UCSD-AML1 (cell line): ENCODE data around the gene TSPAN9.

Source experiments
- DNase-seq: peaks from one replicate; lab custom pipeline; 2025; ENCODE audit not compliant: unreplicated experiment; lab: John Stamatoyannopoulos, UW

The TSPAN9 gene

DNA sequence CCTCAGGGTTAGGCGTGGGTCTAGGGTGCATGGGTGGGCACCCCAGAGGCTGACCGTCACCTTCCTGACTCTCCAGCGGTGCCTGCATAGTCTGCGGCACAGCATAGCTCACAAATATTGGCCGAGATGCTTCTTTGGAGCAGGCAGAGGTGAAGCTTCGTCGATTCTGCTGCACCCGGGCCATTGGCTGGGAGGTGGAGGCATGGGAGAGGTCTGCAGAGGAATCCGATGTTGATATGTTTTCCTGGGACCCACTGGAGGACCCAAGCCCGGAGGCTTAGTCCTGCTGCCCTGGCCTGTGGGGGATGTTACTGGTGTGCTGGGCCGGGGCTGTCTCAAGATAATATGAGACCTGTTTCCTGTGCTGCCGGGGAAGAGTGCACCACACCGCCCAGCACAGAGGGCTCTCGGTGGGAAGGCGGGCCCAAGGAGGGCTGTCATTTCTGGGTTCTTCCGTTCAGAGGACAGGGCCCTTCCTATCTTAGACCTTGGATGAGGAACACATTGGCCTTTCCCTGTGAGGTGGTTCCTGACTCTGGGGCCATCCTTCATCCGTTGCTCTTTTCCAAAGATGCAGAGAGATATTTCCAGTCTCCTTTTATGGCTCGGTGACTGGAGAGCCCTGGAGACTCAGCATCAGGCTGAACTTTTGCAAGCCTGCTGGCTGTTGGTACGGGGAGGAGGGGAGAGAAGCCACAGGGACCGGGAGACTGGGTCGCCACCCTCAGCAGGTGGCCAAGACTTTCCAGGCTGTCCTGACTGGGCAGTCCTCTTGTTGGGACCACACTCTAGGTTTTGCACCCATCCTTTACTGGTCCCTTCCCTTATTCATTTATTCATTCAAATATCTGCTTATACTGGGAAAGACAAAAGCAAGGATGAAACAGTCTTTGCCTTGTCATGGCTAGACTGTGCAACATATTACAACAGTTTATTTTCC is 143.5 kb downstream of the TSPAN9 start:
- peak; percentile 76 for DNase-seq

DNA sequence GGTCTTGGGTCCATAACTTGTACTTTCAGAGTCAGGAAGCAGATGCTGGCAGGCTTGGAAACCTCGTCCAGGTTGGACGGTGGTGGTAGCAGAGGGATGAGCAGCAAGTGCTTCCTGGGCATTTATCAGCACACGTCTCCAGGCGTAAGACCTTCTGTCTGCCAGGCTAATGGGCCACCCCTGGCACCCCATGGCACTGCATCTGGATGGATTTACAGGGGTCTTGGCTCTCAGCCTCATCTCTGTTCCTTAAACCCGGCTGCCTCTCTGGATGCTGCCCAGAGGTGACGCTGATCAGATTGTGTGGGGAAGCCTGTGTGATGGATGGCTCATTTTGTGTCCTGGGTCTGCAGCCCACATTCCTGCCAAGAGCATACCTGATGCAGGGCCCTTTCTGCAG is 145.1 kb downstream of the TSPAN9 start:
- no peak for DNase-seq

DNA sequence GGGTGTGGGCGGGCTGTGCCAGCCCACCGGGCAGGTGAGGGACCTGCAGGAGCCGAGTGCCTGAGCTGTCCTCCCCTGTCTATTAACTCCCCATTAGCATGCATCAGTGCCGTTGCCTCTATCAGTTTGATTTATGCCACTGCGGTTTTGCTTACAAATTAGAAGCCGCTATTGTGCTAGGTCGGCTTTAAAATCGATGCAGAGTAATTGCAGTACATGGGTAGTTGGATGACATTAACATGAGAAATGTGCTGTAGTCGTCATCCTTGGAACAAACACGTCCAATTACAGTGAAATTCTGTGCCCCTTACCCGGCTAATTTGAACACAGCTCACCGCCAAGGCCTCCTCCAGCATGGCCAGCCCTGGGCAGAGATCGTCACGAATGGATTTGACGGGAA is 145.8 kb downstream of the TSPAN9 start:
- DNase-seq = no peak

DNA sequence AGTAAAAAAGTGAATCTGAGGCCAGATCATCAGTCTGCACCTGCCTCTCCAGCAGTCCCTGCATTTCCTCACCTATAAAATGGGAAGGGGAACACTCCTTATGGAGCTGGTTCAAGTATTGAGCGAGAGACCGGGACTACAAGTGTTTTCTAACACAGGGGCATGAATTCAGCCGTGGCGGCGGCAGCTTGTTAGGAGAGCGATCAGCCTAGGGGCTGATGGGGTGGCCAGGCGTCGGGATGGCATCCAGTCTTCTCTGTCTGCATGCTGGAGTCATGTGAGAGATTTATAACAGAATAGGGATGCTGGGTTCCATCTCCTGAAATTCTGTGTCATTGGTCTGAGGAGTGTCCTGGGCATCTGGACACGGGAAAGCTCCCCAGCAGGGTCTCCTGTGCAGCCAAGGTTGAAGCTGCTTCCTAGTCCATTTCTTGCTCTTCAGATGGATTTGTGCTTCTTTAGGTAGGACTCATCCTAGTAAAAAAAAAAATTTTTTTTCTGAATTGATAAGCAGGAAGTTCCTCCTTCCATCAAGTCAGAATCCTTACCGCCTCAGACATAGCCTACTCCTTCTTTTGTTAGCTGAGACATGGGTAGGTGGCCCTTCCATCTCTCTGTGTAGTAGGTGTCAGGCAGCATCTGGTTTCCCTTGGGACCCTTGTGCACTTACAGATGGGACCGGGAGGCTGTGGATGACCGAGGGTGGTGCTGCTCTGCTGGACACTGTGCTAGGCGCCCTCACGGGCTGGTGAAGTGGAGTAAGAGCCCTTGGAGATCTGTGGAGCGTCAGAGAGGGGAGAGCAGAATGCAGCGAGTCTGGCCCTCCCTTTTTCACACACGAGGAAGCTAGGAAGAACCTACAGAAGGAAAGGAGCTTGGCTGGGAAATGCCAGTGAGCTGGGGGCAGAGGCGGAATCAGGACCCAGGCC is 146.7 kb downstream of the TSPAN9 start:
- DNase-seq = no peak

DNA sequence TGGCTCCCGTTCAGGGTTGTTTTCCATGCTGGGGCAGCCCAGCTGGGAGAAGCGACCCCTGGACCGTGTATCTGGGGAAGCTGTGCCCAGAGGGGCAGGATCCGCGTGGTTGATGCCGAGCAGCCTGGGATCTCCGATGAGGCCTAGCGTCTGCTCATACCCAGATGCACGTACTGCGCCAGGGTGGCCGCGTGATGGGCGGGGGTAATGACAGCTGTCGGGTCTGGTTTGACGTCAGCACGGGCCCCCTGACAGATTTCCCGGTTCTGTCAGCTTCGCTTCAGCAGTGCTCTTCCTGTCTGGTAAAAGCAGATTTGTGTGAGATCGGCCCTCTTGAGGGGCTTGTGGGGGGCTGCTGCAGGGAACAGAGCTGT is 147.3 kb downstream of the TSPAN9 start:
- no peak for DNase-seq

DNA sequence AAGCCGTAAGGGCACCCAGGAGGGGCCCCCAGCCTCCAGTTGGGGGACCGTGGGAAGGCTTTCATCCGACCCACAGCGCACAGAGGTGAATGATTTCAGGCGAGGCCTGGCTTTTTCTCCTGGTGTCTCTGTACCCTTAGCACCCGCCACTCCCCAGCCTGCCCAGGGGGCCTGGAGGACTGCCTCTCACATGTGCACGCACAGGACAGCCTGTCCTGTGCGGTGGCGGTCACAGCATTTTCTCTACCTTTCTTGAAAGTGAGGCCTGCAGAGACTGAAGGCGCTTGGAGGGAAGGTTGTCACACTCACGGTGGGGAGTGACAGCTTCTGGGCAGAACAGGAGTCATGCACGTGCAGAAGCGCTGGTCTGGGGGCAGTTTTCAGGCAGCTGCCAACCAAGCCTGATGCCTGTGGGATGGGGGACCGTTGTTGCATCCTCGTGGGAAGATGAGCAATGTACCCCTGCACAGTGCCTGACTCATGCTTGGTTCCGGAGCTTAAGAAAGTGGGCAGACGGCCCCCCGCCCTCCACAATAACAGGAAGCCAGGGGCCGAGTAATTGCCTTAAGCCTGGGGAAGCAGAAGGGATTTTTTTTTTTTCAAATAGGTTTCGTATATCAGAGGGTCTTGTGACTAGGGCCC is 148.1 kb downstream of the TSPAN9 start:
- DNase-seq = peak; percentile 58

DNA sequence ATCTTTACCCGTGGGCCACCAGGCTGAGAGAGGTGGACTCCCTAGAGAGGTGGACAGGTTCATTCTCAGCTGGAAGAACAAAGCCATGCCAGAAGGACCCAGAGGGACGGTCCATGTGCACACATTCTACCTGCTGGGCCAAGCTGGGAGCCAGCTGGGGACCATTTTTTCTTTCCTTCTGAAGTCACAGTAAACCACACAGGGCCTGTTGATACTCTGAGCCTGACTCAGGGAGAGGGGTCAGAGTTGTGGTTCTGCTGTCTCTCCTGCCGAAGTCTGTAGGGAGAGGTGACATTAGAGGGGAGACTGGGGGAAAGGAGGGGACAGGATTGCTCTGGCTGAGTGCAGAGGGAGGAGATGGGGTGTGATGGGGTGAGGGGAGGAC is 148.6 kb downstream of the TSPAN9 start:
- DNase-seq = no peak

DNA sequence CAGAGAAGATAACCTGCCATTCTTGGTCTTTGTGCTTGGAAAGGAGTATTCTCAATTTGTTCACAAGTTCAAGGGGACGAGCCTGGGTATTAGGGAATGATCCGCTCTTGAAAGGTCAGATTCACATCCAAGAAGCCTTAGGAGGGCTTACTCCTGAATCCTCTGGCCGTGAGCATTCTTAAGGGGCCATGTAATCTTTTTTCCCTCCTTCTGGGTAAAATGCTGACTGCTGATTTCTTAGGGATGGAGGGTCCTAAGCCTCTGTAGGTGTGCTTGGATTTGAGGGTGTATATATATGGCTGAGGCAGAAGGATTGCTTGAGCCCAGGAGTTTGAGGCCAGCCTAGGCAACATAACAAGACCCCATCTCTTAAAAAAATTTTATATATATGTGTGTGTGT is 149.1 kb downstream of the TSPAN9 start:
- DNase-seq = no peak

DNA sequence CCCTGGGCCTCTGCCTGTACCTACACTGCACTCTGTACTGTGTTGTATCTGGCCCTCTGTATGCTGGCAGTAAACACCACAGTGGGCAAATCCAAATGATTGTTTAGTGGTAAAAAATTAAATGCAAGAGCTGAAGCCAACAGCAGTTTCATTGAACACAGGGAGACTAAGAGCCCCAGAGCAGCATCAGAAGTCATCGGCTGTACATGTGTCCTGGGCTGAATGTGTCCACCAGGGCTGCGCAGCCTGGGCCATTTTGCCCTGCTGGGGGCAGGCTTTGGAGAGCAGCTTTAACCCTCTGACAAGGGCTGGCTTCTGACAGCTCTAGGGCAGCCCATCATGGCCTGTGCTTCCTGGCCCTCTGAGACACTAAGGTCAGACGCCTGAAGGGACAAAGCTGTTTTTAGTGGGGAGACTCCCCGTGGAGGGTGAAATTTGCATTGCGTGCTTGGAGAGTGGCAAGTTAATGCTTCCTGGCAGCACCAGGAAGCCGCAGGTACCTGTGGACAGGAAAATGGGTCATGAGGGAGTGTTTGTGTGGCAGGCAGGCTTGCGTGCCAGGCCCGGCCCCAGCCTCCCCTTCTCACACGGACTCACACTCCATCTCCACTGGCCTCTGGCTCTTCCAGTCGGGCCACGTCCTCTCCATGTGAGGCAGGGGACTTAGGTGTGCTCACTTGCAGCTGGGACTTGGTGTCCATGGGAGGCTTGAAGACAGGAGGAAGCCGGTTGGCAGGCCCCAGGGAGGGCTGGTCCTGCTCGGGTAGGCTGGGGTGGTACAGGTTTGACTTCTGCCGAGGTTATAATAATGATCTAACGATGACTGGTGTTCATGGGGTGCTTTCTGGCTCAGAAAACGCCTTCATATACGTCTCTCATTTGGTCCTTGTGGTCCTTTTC is 150.1 kb downstream of the TSPAN9 start:
- DNase-seq = peak; percentile 61

DNA sequence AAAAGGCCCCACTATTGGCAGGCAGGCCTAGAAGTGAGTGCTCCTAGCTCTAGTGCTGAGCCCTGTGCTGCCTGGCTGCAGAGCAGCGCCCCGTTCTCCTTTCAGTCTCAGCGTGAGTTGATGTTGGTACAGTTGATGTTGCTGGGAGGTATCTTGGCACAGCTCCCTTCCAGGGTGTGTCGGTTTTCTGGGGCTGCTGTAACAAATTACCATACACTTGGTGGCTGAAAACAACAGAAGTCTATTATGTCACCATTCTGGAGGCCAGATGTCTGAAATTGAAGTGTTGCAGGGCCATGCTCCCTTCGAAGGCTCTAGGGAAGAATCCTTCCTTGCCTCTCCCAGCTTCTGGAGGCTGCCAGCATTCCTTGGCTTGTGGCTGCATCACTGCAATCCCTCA is 151.4 kb downstream of the TSPAN9 start:
- DNase-seq = no peak

DNA sequence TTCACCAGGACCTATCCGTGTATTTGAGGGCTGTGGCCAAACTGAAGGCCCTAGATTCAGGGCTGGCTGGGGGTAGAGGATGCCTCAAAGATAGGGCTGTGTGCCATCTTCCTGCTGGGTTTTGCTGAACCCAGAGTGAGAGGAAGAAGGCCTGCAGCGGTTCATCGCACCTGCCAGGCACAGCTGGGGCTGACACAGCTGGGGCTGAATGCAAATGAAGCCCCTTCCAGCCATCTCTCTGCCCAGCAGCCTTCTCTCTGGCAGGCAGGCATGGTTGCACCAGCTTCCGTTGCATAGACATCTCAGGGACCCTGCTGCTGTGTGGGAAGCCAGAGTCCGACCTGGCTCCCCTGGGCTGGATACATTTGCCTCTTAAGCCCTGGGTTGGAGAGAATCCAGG is 152.4 kb downstream of the TSPAN9 start:
- DNase-seq = no peak

DNA sequence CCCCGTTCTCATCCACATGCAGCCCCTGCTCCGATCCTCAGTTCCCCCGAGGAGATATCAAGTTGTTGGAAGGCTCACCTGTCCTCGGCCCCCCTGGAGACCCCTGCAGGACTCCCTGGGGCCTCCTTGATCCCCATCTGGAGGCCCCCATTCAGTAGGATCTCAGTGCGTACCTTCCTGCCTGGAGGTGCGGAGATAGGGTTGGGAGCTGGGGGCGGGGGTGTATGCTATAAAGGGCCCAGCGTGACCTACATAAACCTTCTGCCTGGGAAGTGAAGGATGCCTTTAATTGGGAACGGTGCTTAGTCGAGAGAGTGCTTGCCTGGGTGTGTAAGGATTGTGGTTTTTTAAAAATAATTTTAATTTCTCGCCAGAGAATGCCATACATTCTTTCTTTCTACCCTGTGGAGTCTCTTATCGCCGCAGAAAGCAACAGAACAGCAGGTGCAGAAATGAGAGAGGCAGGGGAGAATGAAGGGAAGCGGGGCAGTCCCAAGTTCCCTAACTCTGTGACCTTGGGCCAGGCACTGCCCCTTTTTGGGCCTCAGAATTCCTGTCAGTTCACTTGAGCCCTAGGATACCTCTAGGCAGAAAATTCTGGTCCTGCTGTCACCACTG is 153.7 kb downstream of the TSPAN9 start:
- no peak for DNase-seq

DNA sequence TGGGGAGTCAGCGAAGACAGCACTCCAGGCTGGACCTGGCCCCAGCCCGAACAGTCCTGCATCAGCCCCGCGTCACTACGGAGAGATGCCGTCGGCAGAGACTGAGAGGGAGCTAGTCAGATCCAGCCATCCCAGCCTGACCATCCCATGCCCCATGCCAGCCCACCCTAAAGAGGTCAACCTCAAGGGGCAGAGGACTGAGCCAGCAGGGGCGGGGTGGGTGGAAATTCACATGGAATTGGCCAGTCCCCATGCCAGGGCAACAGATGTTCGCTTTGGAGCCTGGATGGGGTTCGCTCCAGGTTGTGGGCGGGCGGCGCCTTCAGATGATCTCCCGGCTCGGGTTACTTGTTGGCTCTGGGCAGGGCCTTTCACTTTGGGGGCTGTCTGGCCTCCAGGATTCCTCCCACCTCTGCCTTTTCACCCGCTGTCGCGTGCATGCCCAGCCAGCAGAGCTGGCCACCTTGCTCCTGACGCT is 154.3 kb downstream of the TSPAN9 start:
- DNase-seq = no peak

DNA sequence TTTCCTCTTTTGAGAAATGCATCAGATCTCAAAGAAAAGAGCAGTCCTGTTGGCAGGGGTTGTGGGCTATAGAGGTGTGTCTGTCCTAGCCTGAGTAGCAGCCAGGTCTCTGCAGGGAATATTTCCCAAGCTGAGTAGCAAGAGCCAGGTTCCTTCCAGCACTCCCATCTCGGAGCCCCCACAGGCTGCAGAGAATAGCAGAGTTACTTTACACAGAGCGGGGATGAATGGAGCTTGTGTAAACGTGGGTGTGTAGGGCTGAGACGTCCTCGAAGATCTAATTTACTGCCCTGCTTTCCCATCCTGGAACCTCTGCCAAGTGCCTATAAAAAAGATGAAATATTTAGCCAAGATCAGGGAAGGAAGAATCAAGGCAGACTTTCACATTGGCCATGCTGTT is 156.6 kb downstream of the TSPAN9 start:
- DNase-seq = no peak

DNA sequence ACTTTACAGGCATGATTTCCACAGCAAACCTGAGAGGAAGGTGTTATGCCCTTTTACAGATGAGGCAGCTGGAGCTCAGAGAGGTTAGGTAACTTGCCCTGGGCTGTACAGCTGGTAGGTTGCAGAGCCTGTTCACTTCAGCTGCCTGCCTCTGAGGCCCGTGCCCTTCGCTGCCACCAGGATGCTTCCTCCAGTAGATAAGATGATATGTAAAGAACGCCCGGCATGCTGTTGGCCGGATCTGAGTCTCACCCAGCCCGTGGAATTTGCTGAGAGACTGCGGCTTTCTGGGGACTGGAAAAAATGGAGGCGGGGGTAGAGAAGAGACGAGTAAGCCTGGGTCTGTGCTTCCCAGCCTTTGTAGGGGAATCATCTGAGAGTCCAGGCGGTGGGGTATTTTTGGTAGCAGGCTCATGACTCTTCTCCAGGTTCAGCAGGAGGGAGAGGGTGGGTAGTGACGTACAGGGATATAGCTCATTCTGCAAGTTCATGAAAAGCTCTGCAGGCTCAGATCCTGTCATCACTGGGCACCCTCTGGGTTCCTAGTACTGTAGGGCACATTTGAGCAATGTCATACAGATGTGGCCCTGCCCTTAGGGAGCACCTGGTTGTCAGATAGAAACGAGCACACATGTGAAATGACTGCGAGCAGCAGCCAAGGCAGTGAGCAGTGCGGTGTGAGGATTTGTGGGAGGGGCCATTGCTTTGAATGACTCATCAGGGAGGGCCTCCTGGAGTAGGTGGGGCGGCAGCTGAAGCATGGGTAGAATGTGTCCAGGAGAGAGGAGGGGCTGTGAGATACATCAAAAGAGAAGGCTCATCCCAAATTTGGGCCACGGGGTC is 159.4 kb downstream of the TSPAN9 start:
- DNase-seq = no peak

DNA sequence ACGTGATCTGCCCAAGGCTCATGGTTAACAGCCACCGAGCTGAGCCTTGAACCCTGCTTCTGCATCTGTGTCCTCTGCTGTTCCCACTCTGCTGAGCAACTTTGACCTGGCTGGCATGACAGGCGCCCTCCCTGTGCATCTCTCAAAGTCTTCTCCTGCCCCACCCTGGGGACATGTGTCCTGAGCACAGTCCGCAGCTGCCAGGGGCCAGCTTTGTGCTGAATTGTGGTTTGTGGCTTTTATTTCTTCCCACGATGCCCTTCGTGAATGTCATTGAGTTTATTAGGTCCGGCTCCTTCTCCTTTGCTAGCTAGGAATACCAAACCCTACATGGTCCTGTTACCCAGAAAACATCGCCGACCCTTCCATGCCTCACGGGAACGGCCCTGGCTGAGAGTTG is 161.0 kb downstream of the TSPAN9 start:
- DNase-seq = no peak

DNA sequence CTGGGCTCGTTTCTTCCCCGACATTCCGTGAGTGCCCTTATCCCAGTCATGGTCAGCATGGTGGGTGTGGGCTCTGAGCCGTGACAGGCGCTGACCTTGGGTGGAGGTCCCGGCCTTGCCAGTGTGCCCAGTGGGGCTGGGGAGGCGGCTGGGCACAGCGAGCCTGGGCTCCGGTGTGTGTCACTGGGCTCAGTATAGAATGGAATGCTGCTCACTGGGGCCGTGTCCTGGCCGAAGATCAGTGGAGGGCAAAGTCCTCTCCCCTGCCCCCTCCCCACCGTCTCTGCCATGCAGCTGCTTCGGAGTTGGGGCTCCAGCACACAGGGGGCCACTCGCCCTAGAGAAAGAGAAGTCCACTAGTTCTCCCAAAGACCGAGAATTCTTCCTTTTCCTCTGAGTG is 164.4 kb downstream of the TSPAN9 start:
- no peak for DNase-seq

DNA sequence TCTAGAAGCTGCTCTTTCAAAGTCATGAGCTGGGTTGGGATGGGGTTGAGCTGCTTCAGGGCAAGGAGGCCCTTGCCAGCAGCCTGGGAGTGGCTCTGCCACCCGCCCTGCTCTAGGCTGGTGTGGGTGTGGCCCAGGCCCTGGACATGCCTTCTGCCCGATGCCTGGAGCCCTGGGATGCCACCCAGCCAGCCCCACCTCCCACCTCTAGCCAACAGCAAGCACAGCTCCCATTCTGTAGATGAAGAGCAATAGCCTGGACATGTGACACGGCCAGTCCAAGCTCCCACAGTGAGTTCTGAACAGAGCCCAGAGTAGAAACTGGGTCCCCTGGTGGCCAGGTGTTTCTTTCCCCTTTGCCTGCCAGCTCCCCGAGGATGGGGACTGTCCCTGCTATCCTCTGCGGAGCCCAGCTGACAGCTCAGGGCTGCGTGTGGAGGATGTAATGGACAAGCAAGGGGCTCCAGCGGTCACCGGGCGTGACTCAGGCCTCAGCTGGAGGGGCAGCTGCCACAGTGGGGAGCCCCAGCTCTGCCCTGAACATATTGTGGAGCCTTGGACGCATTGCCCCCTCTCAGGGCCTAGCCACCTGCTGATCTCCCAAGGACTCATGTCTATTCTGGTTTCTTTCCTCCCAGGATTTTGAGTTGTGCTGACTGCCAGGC is 165.2 kb downstream of the TSPAN9 start:
- no peak for DNase-seq
